Measurements from ENCODE around the gene OGFOD2. TPM values are rescaled to one million over a fixed set of nuclear protein-coding genes. Genes with fewer than 3 reads are reported as not detected.

Gene OGFOD2
- polyA plus RNA-seq, 1 donor (not counting 4 experiments of a cell fraction or from before 2014, with no cell fraction given), result 6.9 TPM

- Histone ChIP-seq H3K79me2 (ENCODE audit: control insufficient read depth, insufficient read depth, low read length) (peaks cover 27% of the 10 kb centered on the region), H3K4me3 (ENCODE audit: control insufficient read depth in 2 of 3, extremely low read depth in 1 of 3, insufficient read depth in 2 of 3, low read depth in 1 of 3, low read length in 3 of 3) (peak overlapping the region; percentile 88 to 92 (median 89)), H3K9me3 (ENCODE audit: control insufficient read depth, low read depth, low read length) (no peaks in the 10 kb centered on the region), H3K27ac (ENCODE audit: control insufficient read depth, insufficient read depth, low read length) (peak overlapping the region; percentile 94), H3K9ac (ENCODE audit: control insufficient read depth, extremely low read depth, insufficient read depth, low read length) (peak overlapping the region; percentile 94), H4K20me1 (ENCODE audit: control insufficient read depth, extremely low read depth, insufficient read depth, low read length) (no peaks in the 10 kb centered on the region), H2AFZ (ENCODE audit: control insufficient read depth, low read length) (peak overlapping the region; percentile 76), H3K4me2 (ENCODE audit: control insufficient read depth, extremely low read depth, insufficient read depth, low read depth, low read length) (peak overlapping the region; percentile 91), H3K4me1 (ENCODE audit: control insufficient read depth, extremely low read depth, insufficient read depth, low read length) (peaks cover 22% of the 10 kb centered on the region), H3K36me3 (ENCODE audit: control insufficient read depth in 2 of 2, extremely low read depth in 1 of 2, insufficient read depth in 2 of 2, low read length in 2 of 2) (peaks cover 2 to 11% of the 10 kb centered on the region in 2 experiments), H3K9me1 (ENCODE audit: control insufficient read depth, extremely low read depth, insufficient read depth, low read length) (no peaks in the 10 kb centered on the region), H3K27me3 (ENCODE audit: control insufficient read depth, extremely low read depth, insufficient read depth, low read length) (no peaks in the 10 kb centered on the region)
- DNase-seq (ENCODE audit: low read depth, low spot score) (no peak), FAIRE-seq (no peak)
- TF ChIP-seq CTCF (optimal IDR thresholded peaks at IDR 0.05 in 1 of 3, IDR thresholded peaks at IDR 0.05 in 1 of 3, conservative IDR thresholded peaks at IDR 0.05 in 1 of 3; ENCODE audit: extremely low read depth in 1 of 3, insufficient read depth in 2 of 3, low read length in 3 of 3) (no peak), EZH2 (IDR thresholded peaks at IDR 0.05; ENCODE audit: low read length) (no peak)
- dilution Hi-C loops (cut with MboI; ENCODE audit: extremely low pct_ligation_motif_present, low sequenced_read_pairs), result no loop called here
Measured at GRCh38 chr12:122975790-122976647, 975 bp downstream of the OGFOD2 start.

GRCh38 chr12:122976648-122976975, 1.6 kb downstream of the OGFOD2 start:
- peaks cover 25% of the 10 kb centered on the region for H3K4me1 ChIP-seq (ENCODE audit: control insufficient read depth, extremely low read depth, insufficient read depth, low read length)
- peak overlapping the region in 1 of 3 experiments; percentile 88 for H3K4me3 ChIP-seq (ENCODE audit: control insufficient read depth in 2 of 3, extremely low read depth in 1 of 3, insufficient read depth in 2 of 3, low read depth in 1 of 3, low read length in 3 of 3)

More at GRCh38 chr12:122976648-122976975, 1.6 kb downstream of the OGFOD2 start:
- FAIRE-seq, result no peak
- Histone ChIP-seq H3K79me2 (ENCODE audit: control insufficient read depth, insufficient read depth, low read length) (peaks cover 33% of the 10 kb centered on the region), H3K9me3 (ENCODE audit: control insufficient read depth, low read depth, low read length) (no peaks in the 10 kb centered on the region), H2AFZ (ENCODE audit: control insufficient read depth, low read length) (no peak overlapping the region), H3K27me3 (ENCODE audit: control insufficient read depth, extremely low read depth, insufficient read depth, low read length) (no peaks in the 10 kb centered on the region), H3K9ac (ENCODE audit: control insufficient read depth, extremely low read depth, insufficient read depth, low read length) (peak overlapping the region; percentile 94), H4K20me1 (ENCODE audit: control insufficient read depth, extremely low read depth, insufficient read depth, low read length) (no peaks in the 10 kb centered on the region), H3K36me3 (ENCODE audit: control insufficient read depth in 2 of 2, extremely low read depth in 1 of 2, insufficient read depth in 2 of 2, low read length in 2 of 2) (peaks cover 2 to 12% of the 10 kb centered on the region in 2 experiments), H3K9me1 (ENCODE audit: control insufficient read depth, extremely low read depth, insufficient read depth, low read length) (no peaks in the 10 kb centered on the region), H3K4me2 (ENCODE audit: control insufficient read depth, extremely low read depth, insufficient read depth, low read depth, low read length) (peak overlapping the region; percentile 91), H3K27ac (ENCODE audit: control insufficient read depth, insufficient read depth, low read length) (peak overlapping the region; percentile 6)
- TF ChIP-seq EZH2 (IDR thresholded peaks at IDR 0.05; ENCODE audit: low read length) (no peak), CTCF (optimal IDR thresholded peaks at IDR 0.05 in 1 of 3, IDR thresholded peaks at IDR 0.05 in 1 of 3, conservative IDR thresholded peaks at IDR 0.05 in 1 of 3; ENCODE audit: extremely low read depth in 1 of 3, insufficient read depth in 2 of 3, low read length in 3 of 3) (no peak)
- dilution Hi-C loops (cut with MboI; ENCODE audit: extremely low pct_ligation_motif_present, low sequenced_read_pairs), result no loop called here
- DNase-seq (ENCODE audit: low read depth, low spot score), result no peak
